A673 (cell line): Measurements from ENCODE around the gene CARM1. TPM values are rescaled to one million over a fixed set of nuclear protein-coding genes. Genes with fewer than 3 reads are reported as not detected.
"Not testable (repeated sequence)": the region's sequence is repeated elsewhere in the genome, so short reads cannot be mapped to it uniquely, and the experiment has no call there.

Experiments
- BruUV-seq: library from RNA; stranded (reverse); fragments of 400-500 nt; replicated peaks from 2 replicates; lab custom pipeline; 2021; lab: Mats Ljungman, UMichigan
- CTCF ChIA-PET: fragments of 300-600 bp; sonication (Branson Sonifier 250); formaldehyde crosslinking; loops from one replicate; lab custom pipeline; 2022; ENCODE audit warnings: antibody characterized with exemption; lab: Charles Lee
- POLR2A ChIA-PET: fragments of 300-600 bp; sonication (Branson Sonifier 250); formaldehyde crosslinking; loops from one replicate; lab custom pipeline; 2022; ENCODE audit warnings: antibody characterized with exemption; ENCODE audit not compliant: low non-redundant PET; lab: Charles Lee
- DNase-seq: peaks from one replicate; pipeline ENCODE4 v3.0.0-alpha.2; 2015; ENCODE audit warnings: low spot score
- H3K27ac ChIP-seq: fragments of 200-600 bp; sonication (generic); 2 replicates; pipeline ENCODE4 v1.5.1; 2016; ENCODE audit warnings: mixed run types, low read depth, mild to moderate bottlenecking, mixed read lengths, antibody characterized with exemption, low read length; ENCODE audit not compliant: poor library complexity, severe bottlenecking
- H3K27me3 ChIP-seq: fragments of 200-600 bp; sonication (generic); replicated peaks from 2 replicates; pipeline ENCODE4 v1.6.1; 2017; ENCODE audit warnings: mixed run types, low read depth, mild to moderate bottlenecking, mixed read lengths, antibody characterized with exemption, low read length; ENCODE audit not compliant: insufficient read depth, poor library complexity
- H3K36me3 ChIP-seq: fragments of 200-600 bp; sonication (generic); 2 replicates; pipeline ENCODE4 v1.6.1; 2016; ENCODE audit warnings: mixed run types, mild to moderate bottlenecking, mixed read lengths, antibody characterized with exemption, low read length; ENCODE audit not compliant: insufficient read depth, poor library complexity, severe bottlenecking
- H3K4me1 ChIP-seq: fragments of 200-600 bp; sonication (generic); 2 replicates; pipeline ENCODE4 v1.6.1; 2017; ENCODE audit warnings: mixed run types, mild to moderate bottlenecking, mixed read lengths, antibody characterized with exemption, low read length; ENCODE audit not compliant: insufficient read depth, poor library complexity, severe bottlenecking
- H3K4me3 ChIP-seq: fragments of 200-600 bp; sonication (generic); 2 replicates; pipeline ENCODE4 v1.5.1; 2016; ENCODE audit warnings: low read depth, mixed run types, mild to moderate bottlenecking, mixed read lengths, low read length; ENCODE audit not compliant: poor library complexity, severe bottlenecking
- H3K9me3 ChIP-seq: fragments of 200-600 bp; sonication (generic); 2 replicates; pipeline ENCODE4 v1.6.1; 2016; ENCODE audit warnings: mixed run types, low read depth, mild to moderate bottlenecking, mixed read lengths, antibody characterized with exemption, low read length; ENCODE audit not compliant: poor library complexity, severe bottlenecking
- CTCF ChIP-seq: fragments of 300-800, 200-600 bp; sonication (generic); conservative IDR thresholded peaks from 2 replicates; pipeline ENCODE4 v1.5.1; 2017; ENCODE audit warnings: low read depth, mild to moderate bottlenecking, antibody characterized with exemption, low read length, moderate library complexity, mixed read lengths
- EZH2 ChIP-seq: fragments of 200-600 bp; sonication (generic); IDR thresholded peaks from 2 replicates; pipeline ENCODE4 v1.6.1; 2017; ENCODE audit warnings: borderline replicate concordance, low read depth, mild to moderate bottlenecking, mixed read lengths, antibody characterized with exemption, low read length; ENCODE audit not compliant: poor library complexity, severe bottlenecking
- intact Hi-C: fragments of 100-400 bp; cut with micrococcal nuclease; formaldehyde crosslinking; loops from one replicate; pipeline ENCODE4 v1.10.0; 2022; ENCODE audit not compliant: unreplicated experiment
- total RNA-seq: library from RNA; stranded (reverse); gene quantifications from 2 replicates; pipeline ENCODE4 v1.2.3, GENCODE V29; 2021

CARM1 gene
- total RNA-seq, 1 experiment from 2014 or later: 78.7 TPM

GRCh38 chr19:10876459-10877240 is 5.3 kb downstream of the CARM1 start:
- no peak for TF ChIP-seq CTCF
- TF ChIP-seq EZH2: no peak
- POLR2A ChIA-PET: no interaction called here

GRCh38 chr19:10877608-10878007 is 6.3 kb downstream of the CARM1 start:
- H3K27ac ChIP-seq: peak overlapping the region; percentile 54
- POLR2A ChIA-PET, H3K9me3 ChIP-seq, H3K27me3 ChIP-seq, H3K4me3 ChIP-seq, CTCF ChIA-PET, DNase-seq, H3K36me3 ChIP-seq, intact Hi-C loops, BruUV-seq: not testable (repeated sequence)
- peaks cover 19% of the 10 kb centered on the region for H3K4me1 ChIP-seq

More at GRCh38 chr19:10876459-10877240, 5.3 kb downstream of the CARM1 start:
- Histone ChIP-seq H3K4me1 (peaks cover 15% of the 10 kb centered on the region), H3K4me3 (no peak overlapping the region), H3K9me3 (no peaks in the 10 kb centered on the region), H3K27ac (peak overlapping the region; percentile 32), H3K36me3 (no peaks in the 10 kb centered on the region), H3K27me3 (no peaks in the 10 kb centered on the region)
- BruUV-seq: no TSS peak
- CTCF ChIA-PET: no interaction called here
- intact Hi-C loops: no loop called here
- DNase-seq: no peak

GRCh38 chr19:10878253-10878652 is 6.9 kb downstream of the CARM1 start:
- H3K36me3 ChIP-seq: no peaks in the 10 kb centered on the region
- TF ChIP-seq EZH2 (no peak), CTCF (no peak)
- no peaks in the 10 kb centered on the region for H3K27me3 ChIP-seq
- no peak overlapping the region for H3K4me3 ChIP-seq
- ChIA-PET CTCF (no interaction called here), POLR2A (no interaction called here)
- intact Hi-C loops: no loop called here
- H3K4me1 ChIP-seq: peaks cover 12% of the 10 kb centered on the region
- no peak for DNase-seq
- no peaks in the 10 kb centered on the region for H3K9me3 ChIP-seq
- H3K27ac ChIP-seq: peak overlapping the region; percentile 54
- BruUV-seq: no TSS peak
